Anterior cingulate cortex (tissue), 58 donors: ENCODE results near the gene MAVS.

Source experiments
- DNase-seq, 58 donors: peaks; one replicate each; lab custom pipeline; 2025; lab: John Stamatoyannopoulos, UW

Gene MAVS

DNA sequence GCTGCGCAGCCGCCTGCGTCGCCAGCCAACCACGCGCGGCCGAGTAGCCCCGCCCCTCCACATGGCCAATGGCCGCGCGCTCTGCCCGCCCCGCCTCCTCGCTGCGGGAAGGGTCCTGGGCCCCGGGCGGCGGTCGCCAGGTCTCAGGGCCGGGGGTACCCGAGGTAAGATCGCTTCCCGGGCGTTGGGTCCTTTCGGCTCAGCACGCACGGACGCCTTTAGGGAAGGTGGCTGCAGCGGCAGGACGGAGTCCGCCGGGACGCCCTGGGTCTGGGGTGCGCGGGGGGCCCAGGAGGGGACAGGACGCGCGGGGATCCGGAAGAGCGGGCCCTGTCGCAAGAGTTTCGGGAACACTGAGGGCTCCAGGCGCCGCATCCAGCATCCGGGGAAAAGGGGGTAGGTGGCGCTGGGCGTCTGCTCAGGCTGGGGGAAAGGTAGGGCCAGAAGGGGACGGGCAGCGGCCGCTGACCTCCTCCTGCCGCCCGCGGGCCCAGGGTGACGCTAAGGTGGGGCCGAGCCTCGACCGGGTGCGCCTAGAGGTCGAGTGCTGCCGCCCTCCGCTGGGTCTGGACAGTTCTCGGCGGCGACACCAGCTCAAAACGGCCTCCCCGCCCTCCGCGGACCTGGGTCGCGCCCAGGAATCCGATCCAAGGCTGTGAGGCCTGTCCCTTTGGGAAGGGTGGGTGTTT lies at the start of gene MAVS:
MAVS (plus strand) TSS at position 95 of the 689 bp plus-strand sequence. CDS start 7,791 bp downstream, outside the sequence.
- DNase-seq = peak in 57 of 58 donors; percentile 39 to 92 (median 83)

DNA sequence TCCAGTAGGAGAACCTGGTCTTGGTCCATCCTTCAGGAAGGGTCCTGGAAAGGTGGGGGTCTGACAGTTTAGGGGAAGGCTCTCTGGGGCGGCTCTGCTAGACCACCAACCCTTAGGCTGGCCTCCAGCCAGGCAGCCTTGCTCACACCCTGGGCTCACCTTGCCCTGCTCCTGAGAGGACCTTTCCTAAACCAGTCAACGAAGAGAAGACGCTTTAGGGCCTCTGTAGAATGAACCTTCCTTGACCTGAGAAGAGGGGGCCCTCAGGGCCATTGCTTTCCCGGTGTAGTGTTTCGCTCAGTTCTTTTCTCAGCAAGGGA lies 49.4 kb upstream of the MAVS start:
- no peak for DNase-seq

DNA sequence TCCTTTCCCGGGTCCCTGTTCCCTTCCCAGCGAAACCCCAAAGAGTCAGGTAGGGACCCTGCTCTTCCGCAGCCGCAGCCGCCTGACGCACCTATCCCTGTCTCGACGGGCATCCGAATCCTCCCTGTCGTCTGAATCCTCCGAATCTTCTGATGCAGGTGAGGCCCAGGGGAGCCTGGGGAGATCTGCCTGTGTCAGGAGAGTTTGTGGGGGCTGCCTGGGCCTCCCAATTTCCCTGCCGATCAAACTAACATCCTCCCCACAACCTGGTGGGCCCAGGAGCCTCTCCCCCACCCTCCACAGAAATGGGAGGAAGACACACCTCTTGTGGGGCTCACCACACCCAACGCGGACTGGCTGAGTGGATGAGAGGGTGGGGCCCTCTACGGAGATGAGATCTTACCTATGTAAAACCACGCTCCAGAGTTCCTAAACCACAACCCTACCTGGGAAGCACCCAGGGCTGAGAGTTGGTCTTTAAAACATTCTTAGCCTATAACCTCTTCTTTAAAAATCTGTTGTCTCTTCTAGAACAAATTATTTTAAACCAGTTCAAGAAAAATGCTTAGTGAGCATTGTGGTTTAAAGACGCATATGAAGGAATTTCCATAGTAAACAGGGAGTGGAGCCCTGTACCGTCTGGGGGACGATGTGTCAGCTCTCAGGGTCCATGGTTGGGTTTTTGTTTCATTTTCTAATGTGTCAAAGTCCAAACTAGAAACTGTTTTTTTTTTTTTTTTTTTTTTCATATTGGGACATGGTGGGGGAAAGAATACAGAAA lies 48.9 kb upstream of the MAVS start:
- no peak for DNase-seq

DNA sequence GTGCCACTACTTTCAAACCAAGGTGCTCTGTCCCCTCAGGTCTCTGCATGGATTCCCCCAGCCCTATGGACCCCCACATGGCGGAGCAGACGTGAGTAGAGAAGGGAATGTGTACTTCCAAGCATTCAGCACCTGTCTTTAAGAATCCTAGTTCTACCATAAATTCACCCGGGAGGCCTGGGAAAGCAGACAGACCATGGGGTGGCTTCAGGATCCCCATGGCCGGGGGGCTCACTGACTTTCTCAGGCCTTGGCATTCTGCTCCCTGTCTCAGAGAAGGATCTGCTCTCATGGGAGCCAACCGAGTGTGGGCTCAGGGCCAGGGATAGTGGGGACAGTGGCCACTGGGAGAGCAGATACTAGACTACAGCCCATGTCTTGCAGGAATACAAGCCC lies 48.3 kb upstream of the MAVS start:
- DNase-seq = peak in 10 of 58 donors; percentile 12 to 47 (median 28)

DNA sequence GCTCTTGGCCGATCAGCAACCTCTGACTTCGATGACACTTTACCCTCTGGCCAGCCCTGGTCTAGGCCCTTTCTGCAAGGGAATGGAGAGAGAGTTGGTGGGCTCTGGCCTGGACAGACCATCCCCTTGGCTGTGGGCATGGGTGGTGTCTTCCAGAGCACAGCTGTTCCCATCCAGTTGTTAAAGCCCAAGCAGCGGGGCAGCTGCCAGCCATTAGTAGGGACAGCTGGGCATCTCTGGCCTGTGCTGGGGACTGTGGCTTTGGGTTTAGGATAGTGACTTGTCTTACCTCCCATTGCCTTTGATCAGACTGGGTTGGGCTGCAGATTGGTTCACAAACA lies 47.8 kb upstream of the MAVS start:
- no peak for DNase-seq

DNA sequence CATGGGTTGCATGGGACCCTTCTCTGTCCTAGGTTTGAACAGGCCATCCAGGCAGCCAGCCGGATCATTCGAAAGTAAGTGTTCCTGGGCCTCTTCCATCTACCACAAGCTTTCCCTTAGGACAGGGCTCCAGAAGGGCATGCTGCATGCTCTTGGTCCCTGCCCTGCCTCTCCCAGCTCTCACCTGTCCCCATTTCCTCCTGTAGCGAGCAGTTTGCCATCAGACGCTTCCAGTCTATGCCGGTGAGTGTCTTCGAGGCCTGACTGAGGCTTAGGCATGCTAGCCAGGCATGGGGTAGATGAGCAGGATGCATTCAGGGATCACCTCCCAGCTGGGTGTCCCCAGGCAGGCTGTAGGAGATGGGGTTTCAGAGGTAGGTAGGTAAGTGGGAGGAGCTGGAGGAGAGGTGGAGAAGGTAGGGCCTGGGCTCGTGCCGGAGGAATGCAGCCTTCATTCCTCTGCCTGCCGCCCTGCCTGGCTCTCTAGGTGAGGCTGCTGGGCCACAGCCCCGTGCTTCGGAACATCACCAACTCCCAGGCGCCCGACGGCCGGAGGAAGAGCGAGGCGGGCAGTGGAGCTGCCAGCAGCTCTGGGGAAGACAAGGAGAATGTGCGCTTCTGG lies 46.3 kb upstream of the MAVS start:
- no peak for DNase-seq

DNA sequence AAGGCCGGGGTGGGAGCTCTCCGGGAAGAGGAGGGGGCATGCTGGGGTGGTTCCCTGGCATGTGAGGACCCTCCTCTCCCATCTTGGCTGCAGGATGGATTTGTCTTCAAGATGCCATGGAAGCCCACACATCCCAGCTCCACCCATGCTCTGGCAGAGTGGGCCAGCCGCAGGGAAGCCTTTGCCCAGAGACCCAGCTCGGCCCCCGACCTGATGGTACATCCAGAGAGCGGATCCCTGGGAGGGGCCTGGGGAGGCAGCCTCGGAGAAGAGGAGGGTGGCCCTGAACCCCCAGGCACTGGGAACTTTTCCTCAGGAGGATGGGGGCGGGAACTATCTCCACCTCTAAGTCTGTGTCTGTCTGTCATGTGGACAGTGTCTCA lies 45.8 kb upstream of the MAVS start:
- DNase-seq = no peak

DNA sequence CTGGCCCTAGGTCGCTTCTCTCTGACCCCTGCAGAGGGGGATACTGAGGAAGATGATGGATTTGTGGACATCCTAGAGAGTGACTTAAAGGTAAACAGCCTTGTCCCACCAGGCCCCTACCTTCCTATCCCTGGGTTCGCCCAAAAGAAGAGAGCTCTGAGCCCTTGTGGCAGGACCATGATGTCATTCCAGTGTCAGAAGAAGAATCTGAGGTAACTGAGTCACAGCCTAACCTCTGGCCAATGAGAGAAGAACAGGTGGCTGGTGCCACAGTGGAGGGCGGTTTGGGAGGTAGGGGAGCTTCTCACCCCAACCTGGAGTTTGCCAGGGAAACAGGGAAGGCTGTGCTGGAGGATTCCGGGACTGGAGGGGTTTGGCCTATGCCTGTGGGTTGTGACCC lies 45.3 kb upstream of the MAVS start:
- no peak for DNase-seq

DNA sequence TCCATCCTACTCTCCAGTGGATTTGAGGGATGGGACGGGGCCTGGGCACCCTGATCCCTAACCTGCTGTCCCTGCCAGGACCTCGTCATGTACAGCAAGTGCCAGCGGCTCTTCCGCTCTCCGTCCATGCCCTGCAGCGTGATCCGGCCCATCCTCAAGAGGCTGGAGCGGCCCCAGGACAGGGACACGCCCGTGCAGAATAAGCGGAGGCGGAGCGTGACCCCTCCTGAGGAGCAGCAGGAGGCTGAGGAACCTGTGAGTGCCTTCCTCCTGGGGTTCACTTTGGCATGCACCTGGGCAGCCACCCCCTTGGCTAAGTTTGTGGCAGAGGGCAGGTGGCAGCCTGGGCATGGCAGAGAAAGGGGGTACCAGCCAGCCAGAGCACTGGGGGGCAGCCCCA lies 44.8 kb upstream of the MAVS start:
- no peak for DNase-seq

DNA sequence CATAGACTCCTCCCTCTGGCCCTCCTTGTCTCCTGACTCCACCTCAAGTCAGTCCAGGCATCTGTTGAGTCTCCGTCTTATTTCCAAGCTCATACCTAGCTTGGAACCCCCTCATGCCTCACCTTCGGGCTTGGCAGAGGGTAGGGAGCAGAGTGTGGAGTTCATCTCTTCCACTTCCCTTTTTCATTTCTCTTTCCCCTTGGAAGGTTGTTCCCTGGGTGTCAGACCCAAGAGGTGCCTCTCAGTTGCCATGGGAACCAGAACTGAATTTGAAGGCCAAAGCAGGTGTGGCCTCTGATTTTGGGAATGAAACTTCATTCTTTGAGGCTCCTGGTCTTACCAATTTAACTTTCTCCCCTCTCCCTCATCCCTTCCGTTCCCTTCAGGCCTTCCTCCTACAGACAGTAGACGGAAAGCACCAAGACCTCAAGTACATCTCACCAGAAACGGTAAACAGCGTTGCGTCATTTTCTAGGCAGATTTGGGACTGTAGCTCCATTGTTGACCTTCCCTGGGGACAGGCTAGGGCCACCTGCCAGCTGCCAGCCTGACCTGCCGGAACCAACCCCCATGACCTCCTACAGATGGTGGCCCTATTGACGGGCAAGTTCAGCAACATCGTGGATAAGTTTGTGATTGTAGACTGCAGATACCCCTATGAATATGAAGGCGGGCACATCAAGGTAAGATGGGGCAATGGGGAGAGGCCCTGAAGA lies 44.0 kb upstream of the MAVS start:
- DNase-seq = no peak

DNA sequence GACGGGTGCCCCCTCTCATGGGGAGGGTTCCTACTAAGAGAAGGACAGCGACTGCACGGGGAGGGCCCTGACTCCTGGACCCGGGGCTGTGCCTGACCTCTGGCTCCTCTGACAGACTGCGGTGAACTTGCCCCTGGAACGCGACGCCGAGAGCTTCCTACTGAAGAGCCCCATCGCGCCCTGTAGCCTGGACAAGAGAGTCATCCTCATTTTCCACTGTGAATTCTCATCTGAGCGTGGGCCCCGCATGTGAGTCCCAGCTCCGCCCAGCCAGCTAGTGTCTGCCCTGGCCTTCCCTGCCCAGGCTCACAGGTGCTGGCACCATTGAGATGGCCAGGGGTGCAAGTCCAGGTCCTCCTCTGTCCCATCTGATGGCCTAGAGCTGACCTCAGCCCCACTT lies 43.3 kb upstream of the MAVS start:
- no peak for DNase-seq

DNA sequence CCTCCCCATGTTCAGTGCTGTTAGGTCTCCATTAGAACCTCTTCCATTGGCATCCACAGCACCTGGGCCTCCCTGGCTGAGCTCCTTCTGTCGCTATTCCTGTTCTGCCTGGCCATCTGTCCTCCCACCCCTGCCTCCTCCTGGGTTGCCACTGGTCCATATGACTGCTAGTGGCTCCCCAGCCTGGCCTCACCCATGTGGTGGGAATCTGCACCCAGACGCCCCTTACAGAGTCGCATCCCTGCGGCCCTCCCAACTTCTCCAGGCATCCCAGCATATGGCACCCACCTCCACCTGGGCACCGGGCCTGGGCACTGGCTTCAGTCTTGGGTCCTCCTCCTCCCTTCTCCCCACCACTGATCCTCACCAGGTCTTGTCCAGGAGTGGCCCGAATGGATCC lies 42.8 kb upstream of the MAVS start:
- DNase-seq = no peak

DNA sequence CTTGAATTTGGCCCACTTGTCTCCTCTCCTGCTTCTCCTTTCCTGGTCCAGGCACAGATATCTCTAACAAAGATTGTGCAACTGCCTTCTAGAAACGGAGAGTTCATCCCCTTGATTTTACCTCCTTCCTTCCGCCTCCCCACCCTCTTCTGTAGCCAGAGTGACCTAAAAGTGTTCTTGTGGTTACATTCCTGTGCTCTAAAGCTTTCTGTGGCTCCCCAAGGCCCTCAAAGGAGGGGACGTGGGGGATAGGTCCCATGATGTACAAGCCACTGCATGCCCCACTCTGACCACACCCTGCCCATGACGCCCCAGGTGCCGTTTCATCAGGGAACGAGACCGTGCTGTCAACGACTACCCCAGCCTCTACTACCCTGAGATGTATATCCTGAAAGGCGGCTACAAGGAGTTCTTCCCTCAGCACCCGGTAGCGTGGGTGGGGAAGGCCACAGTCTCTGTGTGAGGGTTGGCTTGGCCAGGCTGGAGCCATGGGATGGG lies 42.3 kb upstream of the MAVS start:
- DNase-seq = no peak

DNA sequence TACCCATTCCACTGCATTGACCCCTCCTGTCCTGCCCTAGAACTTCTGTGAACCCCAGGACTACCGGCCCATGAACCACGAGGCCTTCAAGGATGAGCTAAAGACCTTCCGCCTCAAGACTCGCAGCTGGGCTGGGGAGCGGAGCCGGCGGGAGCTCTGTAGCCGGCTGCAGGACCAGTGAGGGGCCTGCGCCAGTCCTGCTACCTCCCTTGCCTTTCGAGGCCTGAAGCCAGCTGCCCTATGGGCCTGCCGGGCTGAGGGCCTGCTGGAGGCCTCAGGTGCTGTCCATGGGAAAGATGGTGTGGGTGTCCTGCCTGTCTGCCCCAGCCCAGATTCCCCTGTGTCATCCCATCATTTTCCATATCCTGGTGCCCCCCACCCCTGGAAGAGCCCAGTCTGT lies 41.9 kb upstream of the MAVS start:
- no peak for DNase-seq

DNA sequence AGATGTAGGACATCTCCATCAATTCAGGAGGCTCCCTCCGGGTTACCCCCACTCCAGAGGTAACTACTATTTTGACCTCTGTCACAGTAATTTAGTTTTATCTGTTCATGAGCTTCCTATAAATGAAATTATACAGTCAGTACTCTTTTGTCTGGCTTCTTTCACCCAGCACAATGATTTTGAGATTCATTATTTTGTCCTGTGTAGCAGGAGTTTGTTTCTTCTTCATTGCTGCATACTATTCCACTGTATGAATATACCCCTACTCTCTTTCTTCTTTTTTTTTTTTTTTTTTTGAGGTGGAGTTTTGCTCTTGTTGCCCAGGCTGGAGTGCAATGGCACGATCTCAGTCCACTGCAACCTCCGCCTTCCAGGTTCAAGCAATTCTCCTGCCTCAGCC lies 38.1 kb upstream of the MAVS start:
- no peak for DNase-seq

DNA sequence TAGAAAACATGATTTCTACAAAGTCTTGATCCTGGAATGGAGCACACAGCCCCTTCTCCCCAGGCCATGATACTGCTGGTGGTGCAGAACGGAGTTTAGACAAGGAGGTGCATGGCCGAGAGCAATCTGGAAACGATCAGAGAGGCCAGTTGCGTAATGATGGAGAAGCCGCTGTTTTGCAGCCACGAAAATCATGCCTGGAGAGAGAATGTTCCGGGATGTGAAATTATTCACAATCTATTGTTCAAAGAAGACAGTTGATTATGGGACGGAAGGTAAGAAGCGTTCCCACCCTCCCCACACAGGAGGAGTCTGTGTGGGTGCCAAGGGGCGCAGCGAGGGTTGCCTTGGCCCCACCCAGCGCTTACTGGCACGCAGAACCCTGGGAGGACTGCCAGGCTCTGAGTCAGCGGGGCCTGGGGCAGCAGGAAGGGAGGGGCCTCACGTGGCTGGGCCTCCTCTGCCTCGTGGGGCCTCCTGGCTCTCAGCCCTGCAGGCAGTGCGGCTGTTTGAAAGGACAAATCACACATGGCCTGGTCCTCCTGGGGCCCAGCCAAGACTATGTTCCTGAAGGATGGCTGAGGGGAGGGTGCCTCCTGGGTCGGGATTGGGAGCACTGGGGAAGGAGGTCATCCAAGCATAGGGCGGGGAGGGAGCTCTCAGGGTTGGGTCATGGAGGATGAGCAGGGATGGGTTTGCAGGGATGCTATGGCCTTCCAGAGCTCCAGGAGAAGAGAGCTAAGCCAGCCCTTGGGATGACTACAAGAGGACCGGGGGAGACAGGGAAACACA lies 35.0 kb upstream of the MAVS start:
- DNase-seq = peak; percentile 73 to 99 (median 95)

DNA sequence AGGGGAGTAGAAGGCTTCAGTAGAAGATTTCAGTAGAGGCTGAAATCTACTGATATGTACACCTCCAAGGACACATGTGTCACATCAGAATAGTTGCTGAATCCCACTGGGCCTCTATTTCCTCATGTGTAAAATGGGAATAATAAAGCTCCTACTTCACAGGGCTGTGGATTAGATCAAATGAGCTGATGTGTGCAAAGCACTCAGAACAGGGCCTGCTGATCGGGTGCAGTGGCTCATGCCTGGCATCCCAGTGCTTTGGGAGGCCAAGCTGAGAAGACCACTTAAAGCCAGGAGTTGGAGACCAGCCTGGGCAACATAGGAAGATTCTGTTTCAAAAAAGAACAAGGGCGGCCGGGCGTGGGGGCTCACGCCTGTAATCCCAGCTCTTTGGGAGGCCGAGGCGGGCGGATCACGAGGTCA lies 34.4 kb upstream of the MAVS start:
- no peak for DNase-seq

DNA sequence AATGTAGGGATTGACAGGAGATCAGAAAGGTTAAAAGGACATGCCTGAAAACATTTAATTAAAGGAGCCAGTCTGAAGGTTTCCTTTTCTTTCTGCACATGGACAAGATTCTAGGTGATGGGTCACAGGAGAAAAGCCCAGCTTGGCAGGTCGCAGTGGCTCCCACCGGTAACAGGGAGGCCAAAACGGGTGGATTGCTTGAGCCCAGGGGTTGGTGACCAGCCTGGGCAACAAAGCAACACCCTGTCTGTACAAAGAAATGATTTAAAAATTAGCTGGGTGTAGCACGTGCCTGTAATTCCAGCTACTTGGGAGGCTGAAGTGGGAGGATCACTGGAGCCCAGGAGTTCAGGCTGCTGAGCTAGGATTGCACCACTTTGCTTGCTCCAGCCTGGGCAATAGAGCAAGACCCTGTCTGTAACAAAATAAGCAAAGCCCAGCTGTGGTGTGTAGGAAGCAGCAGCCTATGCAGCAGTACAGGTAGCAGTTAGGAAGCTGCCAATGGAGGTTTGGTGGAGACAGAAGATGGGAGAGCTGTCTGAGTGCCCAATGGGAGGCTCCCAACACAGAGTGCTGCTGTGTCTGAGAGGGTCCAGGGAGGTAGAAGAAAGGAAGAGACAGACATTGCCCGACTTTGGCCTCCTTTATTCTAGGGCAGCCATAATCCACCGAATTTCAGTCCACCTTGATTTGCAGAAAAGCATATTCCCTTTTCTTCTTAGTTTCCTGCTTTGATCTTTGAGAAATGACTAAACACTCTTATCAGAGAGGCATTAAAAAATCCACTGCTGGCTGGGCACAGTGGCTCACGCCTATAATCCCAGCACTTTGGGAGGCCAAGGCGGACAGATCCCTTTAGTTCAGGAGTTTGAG lies 33.4 kb upstream of the MAVS start:
- no peak for DNase-seq

DNA sequence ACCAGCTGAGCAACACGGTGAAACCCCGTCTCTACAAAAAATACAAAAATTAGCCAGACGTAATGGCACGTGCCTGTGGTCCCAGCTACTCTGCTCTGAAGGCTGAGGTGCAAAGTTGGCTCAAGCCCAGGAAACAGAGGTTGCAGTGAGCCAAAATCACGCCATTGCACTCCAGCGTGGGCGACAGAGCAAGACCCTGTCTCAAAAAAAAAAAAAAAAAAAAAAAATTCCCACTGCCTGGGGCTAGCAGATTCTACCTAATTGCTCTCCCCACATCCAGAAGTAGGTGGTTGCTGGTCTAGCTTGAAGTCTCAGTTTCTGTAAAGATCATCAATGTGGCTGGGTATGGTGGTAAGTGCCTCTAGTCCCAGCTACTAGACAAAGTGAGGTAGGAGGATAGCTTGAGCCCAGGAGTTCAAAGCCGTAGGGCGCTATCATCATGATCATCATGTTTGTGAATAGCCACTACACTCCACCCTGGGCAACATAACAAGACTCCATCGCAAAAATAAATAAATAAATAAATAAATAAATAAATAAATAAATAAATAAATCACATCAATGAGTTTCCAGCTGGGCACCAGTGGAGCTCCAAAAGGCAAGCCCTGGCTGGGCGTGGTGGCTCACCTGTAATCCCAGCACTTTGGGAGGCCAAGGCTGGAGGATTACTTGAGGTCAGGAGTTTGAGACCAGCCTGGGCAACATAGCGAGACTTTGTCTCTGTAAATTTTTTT lies 32.6 kb upstream of the MAVS start:
- no peak for DNase-seq
